Tibial nerve (tissue), 4 donors: ENCODE measurements around the gene PHKG1. TPM values are rescaled to one million over a fixed set of nuclear protein-coding genes. Genes with fewer than 3 reads are reported as not detected.
"Not testable (repeated sequence)": the region's sequence is repeated elsewhere in the genome, so short reads cannot be mapped to it uniquely, and the experiment has no call there.

ENCODE experiments used
- DNase-seq, 2 donors: peaks; one replicate each; pipeline ENCODE4 v3.0.0-alpha.2; 2019; ENCODE audit warnings: low spot score in 2 of 2
- H3K27ac ChIP-seq, 4 donors: fragments of 200-600 bp; sonication (generic) in 3 of 4; one replicate each; pipeline ENCODE4 v1.5.1; 2017 to 2019; ENCODE audit warnings: mild to moderate bottlenecking in 1 of 4
- H3K27me3 ChIP-seq, 2 donors: fragments of 200-600 bp; sonication (generic) in 1 of 2; one replicate each; pipeline versions ENCODE4 v1.5.1 to v1.6.0; 2017 to 2019
- H3K36me3 ChIP-seq, 3 donors: fragments of 200-600 bp; sonication (generic); one replicate each; pipeline ENCODE4 v1.5.1; 2018 to 2019
- H3K4me1 ChIP-seq, 4 donors: fragments of 200-600 bp; sonication (generic) in 3 of 4; one replicate each; pipeline ENCODE4 v1.5.1; 2017 to 2019
- H3K4me3 ChIP-seq, 4 donors: fragments of 200-600 bp; sonication (generic) in 3 of 4; one replicate each; pipeline ENCODE4 v1.5.1; 2017 to 2019; ENCODE audit warnings: mild to moderate bottlenecking in 1 of 4, moderate library complexity in 1 of 4
- H3K9me3 ChIP-seq, 4 donors: fragments of 200-600 bp; sonication (generic) in 3 of 4; one replicate each; pipeline ENCODE4 v1.5.1; 2017 to 2019
- EP300 ChIP-seq, 2 donors: sonication (generic); formaldehyde crosslinking; IDR thresholded peaks; one replicate each; pipeline ENCODE4 v1.6.1; 2017; ENCODE audit warnings: antibody characterized with exemption in 2 of 2, mild to moderate bottlenecking in 1 of 2
- POLR2A ChIP-seq, 2 donors: fragments of 450-650 bp; IDR thresholded peaks; one replicate each; pipeline ENCODE4 v1.6.1; 2017; ENCODE audit warnings: antibody characterized with exemption in 2 of 2, mild to moderate bottlenecking in 2 of 2, moderate library complexity in 2 of 2
- WGBS, 2 donors: methylation state at CpG; one replicate each; pipeline ENCODE4 v1.1.5; 2018; 5-methylcytosine and 5-hydroxymethylcytosine counted together
- total RNA-seq, 4 donors: library from RNA; depleted of rRNA; stranded (reverse); fragments of >200 nt; gene quantifications; one replicate each; pipeline ENCODE4 v1.1.0, GENCODE V29; 2016
- TF ChIP-seq, protein P1 (sequence below), 5 experiments: fragments of 200-600 bp in 3 of 5; fragments of 450-650 bp in 2 of 5; sonication (generic) in 3 of 5; IDR thresholded peaks; one replicate each; pipeline ENCODE4 v1.5.1; 2016 to 2019; ENCODE audit warnings: antibody characterized with exemption in 5 of 5, mild to moderate bottlenecking in 3 of 5, moderate library complexity in 2 of 5

The PHKG1 gene
- total RNA-seq, 4 donors from 2014 or later = 0.39 to 4.2 (median 1.3) TPM

DNA sequence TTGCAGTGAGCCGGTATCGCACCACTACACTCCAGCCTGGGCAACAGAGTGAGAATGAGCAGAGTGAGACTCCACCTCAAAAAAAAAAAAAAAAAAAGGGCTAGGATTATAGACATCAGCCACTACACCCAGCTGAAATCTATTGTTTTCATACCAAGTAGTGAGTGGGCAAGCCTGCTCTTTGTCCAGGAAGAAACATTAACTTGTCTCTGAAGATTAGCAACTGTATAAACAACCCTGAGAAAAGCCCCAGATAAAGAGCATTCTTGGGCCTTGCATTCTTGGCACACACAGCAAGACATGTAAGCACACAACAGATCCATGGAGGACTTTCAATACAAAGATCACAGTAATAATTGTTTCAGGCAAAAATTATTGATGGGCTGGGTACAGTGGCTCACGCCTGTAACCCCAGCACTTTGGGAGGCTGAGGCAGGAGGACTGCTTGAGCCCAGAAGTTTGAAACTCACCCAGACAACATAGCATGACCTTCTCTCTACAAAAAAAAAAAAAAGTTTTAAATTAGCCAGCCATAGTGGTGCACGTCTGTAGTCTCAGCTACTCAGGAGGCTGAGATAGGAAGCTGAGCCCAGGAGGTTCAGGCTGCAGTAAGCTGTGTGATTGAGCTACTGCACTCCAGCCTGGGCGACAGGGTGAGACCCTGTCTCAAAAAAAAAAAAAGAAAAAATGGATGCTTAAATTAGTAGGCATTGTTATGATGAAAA is 45.9 kb downstream of the PHKG1 start:
- no peak for TF ChIP-seq EP300 (IDR thresholded peaks at IDR 0.05)
- TF ChIP-seq, protein P1, sequence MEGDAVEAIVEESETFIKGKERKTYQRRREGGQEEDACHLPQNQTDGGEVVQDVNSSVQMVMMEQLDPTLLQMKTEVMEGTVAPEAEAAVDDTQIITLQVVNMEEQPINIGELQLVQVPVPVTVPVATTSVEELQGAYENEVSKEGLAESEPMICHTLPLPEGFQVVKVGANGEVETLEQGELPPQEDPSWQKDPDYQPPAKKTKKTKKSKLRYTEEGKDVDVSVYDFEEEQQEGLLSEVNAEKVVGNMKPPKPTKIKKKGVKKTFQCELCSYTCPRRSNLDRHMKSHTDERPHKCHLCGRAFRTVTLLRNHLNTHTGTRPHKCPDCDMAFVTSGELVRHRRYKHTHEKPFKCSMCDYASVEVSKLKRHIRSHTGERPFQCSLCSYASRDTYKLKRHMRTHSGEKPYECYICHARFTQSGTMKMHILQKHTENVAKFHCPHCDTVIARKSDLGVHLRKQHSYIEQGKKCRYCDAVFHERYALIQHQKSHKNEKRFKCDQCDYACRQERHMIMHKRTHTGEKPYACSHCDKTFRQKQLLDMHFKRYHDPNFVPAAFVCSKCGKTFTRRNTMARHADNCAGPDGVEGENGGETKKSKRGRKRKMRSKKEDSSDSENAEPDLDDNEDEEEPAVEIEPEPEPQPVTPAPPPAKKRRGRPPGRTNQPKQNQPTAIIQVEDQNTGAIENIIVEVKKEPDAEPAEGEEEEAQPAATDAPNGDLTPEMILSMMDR (IDR thresholded peaks at IDR 0.05) = no peak
- TF ChIP-seq POLR2A (IDR thresholded peaks at IDR 0.05) = no peak
- peaks cover 0 to 13% (median 0%) of the 10 kb centered on the region in 3 donors for H3K36me3 ChIP-seq
- 33 to 48% methylated on average over 5 of the region's 5 CpGs for WGBS, 2 donors
- H3K4me3 ChIP-seq = no peak overlapping the region
- no peaks in the 10 kb centered on the region for H3K9me3 ChIP-seq
- peaks cover 0 to 35% (median 2%) of the 10 kb centered on the region in 4 donors for H3K4me1 ChIP-seq
- no peak for DNase-seq
- no peaks in the 10 kb centered on the region for H3K27me3 ChIP-seq
- H3K27ac ChIP-seq = peak overlapping the region in 2 of 4 donors; percentile 53 to 75

DNA sequence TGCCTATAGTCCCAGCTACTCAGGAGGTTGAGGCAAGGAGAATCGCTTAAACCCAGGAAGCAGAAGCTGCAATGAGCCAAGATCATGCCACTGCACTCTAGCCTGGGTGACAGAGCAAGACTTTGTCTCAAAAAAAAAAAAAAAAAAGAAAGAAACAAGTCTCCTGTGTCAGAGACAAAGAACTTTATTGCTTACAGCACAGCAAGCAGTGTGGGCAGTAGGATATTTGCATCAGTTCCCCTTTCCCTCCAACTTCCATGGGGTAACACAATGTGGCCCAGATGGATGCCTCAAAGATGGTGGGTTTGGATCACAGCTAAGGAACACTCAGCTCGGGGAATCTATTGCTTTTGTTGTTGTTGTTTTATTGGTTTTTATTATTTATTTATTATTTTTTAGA is 47.0 kb downstream of the PHKG1 start:
- Histone ChIP-seq H3K36me3 (peaks cover 0 to 24% (median 0%) of the 10 kb centered on the region in 3 donors), H3K4me1 (peaks cover 0 to 35% (median 2%) of the 10 kb centered on the region in 4 donors), H3K27ac (peak overlapping the region in 2 of 4 donors; percentile 53 to 75)
- H3K4me3 ChIP-seq, H3K27me3 ChIP-seq, H3K9me3 ChIP-seq, DNase-seq: not testable (repeated sequence)
- 58 to 62% methylated on average over 2 of the region's 2 CpGs for WGBS, 2 donors

DNA sequence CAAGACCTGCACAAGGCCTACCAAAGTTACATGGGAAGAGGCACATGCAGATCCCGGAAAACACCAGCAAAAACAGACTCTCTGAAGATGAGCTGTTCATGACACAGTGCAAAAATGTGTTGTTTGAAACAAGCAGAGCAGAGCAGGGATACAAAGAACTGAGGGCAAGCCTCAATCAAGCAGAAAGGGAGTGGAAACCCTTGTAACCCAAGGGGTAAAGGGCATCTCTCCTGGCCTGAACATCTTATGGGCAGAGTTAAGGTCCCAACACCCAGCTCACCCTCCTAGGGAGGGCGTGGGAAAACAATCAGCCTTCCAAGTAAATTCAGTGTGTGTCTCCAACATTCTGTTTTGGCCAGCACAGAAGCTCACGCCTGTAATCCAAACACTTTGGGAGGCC is 52.0 kb downstream of the PHKG1 start:
- WGBS, 2 donors = 66 to 83% methylated on average over 3 of the region's 3 CpGs

GRCh38 chr7:56033671-56034432 is 58.9 kb downstream of the PHKG1 start:
- Histone ChIP-seq H3K36me3 (peaks cover 0 to 30% (median 0%) of the 10 kb centered on the region in 3 donors), H3K27ac (peak overlapping the region in 2 of 4 donors; percentile 31 to 54), H3K4me1 (peaks cover 0 to 7% (median 3%) of the 10 kb centered on the region in 4 donors), H3K9me3 (no peaks in the 10 kb centered on the region), H3K4me3 (peak overlapping the region; percentile 25 to 59 (median 58)), H3K27me3 (no peaks in the 10 kb centered on the region)
- TF ChIP-seq POLR2A (IDR thresholded peaks at IDR 0.05) = no peak
- no peak for TF ChIP-seq EP300 (IDR thresholded peaks at IDR 0.05)
- TF ChIP-seq, protein P1 (IDR thresholded peaks at IDR 0.05) = peak in 2 of 5 experiments; percentile 22 to 28
- WGBS, 2 donors = 1% methylated on average over 22 to 25 of the region's 27 CpGs
- DNase-seq = peak in 1 of 2 donors; percentile 30

More for the DNA sequence above, 52.0 kb downstream of the PHKG1 start:
- Histone ChIP-seq H3K4me1 (no peaks in the 10 kb centered on the region), H3K9me3 (no peaks in the 10 kb centered on the region), H3K4me3 (no peak overlapping the region), H3K27me3 (no peaks in the 10 kb centered on the region), H3K27ac (no peak overlapping the region), H3K36me3 (peaks cover 0 to 34% (median 0%) of the 10 kb centered on the region in 3 donors)
- TF ChIP-seq, protein P1 (IDR thresholded peaks at IDR 0.05) = no peak
- TF ChIP-seq POLR2A (IDR thresholded peaks at IDR 0.05) = no peak
- TF ChIP-seq EP300 (IDR thresholded peaks at IDR 0.05) = no peak
- no peak for DNase-seq

DNA sequence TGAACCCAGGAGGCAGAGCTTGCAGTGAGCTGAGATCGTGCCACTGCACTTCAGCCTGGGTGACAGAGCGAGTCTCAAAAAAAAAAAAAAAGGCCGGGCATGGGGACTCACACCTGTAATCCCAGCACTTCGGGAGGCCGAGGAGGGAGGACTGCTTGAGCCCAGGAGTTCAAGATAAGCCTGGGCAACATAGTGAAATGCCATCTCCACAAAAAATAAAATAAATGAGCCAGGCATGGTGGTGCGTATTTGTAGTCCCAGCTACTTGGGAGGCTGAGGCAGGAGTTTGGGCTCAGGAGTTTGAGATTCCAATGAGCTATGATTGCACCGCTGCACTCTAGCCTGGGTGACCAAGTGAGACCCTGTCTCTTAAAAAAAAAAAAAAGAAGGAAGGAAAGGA is 60.2 kb downstream of the PHKG1 start:
- H3K27ac ChIP-seq, H3K27me3 ChIP-seq, H3K9me3 ChIP-seq, H3K4me3 ChIP-seq, DNase-seq, H3K4me1 ChIP-seq: not testable (repeated sequence)
- WGBS, 2 donors = 96 to 98% methylated on average over 7 of the region's 7 CpGs
- peaks cover 0 to 33% (median 0%) of the 10 kb centered on the region in 3 donors for H3K36me3 ChIP-seq

DNA sequence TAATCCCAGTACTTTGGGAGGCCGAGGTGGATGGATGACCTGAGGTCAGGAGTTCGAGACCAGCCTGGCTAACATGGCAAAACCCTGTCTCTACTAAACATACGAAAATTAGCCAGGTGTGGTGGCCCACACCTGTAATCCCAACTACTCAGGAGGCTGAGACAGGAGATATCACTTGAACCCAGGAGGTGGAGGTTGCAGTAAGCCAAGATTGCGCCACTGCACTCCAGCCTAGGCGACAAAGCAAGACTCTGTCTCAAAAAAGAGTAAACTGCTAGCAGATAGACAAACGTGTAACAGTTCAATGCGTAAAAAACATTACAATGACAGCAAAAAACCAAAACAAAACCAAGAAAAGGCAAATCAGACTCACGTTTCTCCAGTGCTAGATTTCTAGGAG is 61.2 kb downstream of the PHKG1 start:
- 74 to 78% methylated on average over 8 of the region's 8 CpGs for WGBS, 2 donors

More for the DNA sequence above, 61.2 kb downstream of the PHKG1 start:
- not testable (repeated sequence) for H3K27ac ChIP-seq, H3K27me3 ChIP-seq, H3K4me3 ChIP-seq, H3K9me3 ChIP-seq, H3K4me1 ChIP-seq, DNase-seq
- H3K36me3 ChIP-seq = peaks cover 0 to 33% (median 0%) of the 10 kb centered on the region in 3 donors
